Spleen (tissue), 7 donors: ENCODE data around the gene GAB1.

Experiments
- CTCF ChIP-seq, 11 experiments: fragments of 200-600 bp in 7 of 11; fragments of 450-650 bp in 4 of 11; sonication (generic) in 4 of 11; IDR thresholded peaks in 8 of 11; conservative IDR thresholded peaks in 3 of 11; 1 replicate in 7 of 11; 2 replicates in 4 of 11; pipeline versions ENCODE4 v1.4.0 to v1.8.0; 2016 to 2021; ENCODE audit warnings: antibody characterized with exemption in 11 of 11, inconsistent platforms in 4 of 11, mild to moderate bottlenecking in 1 of 11
- POLR2A ChIP-seq, 3 donors: fragments of 450-650 bp; IDR thresholded peaks; one replicate each; pipeline ENCODE4 v1.5.1; 2017; ENCODE audit warnings: antibody characterized with exemption in 3 of 3, mild to moderate bottlenecking in 1 of 3
- POLR2AphosphoS5 ChIP-seq, 3 donors: sonication (generic); formaldehyde crosslinking; IDR thresholded peaks; one replicate each; pipeline ENCODE4 v1.5.1; 2017; ENCODE audit warnings: antibody characterized with exemption in 3 of 3
- donor health status: DM: no; HTN: no; CAD: no; lungs with moderate emphysema.
- donor health status: DM: no; HTN: no; CAD: no.
- donor health status: DM: no; HTN: no; CAD: no.

GRCh38 chr4:143437937-143438336 lies 101.3 kb downstream of the GAB1 start:
- TF ChIP-seq POLR2A (IDR thresholded peaks at IDR 0.05) (no peak), POLR2AphosphoS5 (IDR thresholded peaks at IDR 0.05) (no peak), CTCF (IDR thresholded peaks at IDR 0.05 in 8 of 11, conservative IDR thresholded peaks at IDR 0.05 in 3 of 11) (no peak)
